H9 (cell line): Measurements from ENCODE around the gene CCDC34. TPM values are rescaled to one million over a fixed set of nuclear protein-coding genes. Genes with fewer than 3 reads are reported as not detected.

ENCODE experiments used
- DNase-seq: peaks from one replicate; pipeline ENCODE4 v3.0.0-alpha.2; 2017
- H2AFZ ChIP-seq: one replicate; pipeline ENCODE4 v1.6.1; 2013; ENCODE audit warnings: mild to moderate bottlenecking, low read length, control low read depth, moderate library complexity
- H2AK5ac ChIP-seq: 2 replicates; pipeline ENCODE4 v1.6.1; 2013; ENCODE audit warnings: low read length, control low read depth, mixed read lengths; ENCODE audit not compliant: insufficient read length
- H2BK120ac ChIP-seq: one replicate; pipeline ENCODE4 v1.6.1; 2013; ENCODE audit warnings: low read depth, mild to moderate bottlenecking, low read length, control low read depth, inconsistent platforms; ENCODE audit not compliant: poor library complexity, severe bottlenecking
- H2BK12ac ChIP-seq: 2 replicates; pipeline ENCODE4 v1.6.1; 2013; ENCODE audit warnings: low read length, control low read depth, mixed read lengths, low read depth; ENCODE audit not compliant: insufficient read length
- H2BK15ac ChIP-seq: 2 replicates; pipeline ENCODE4 v1.6.1; 2013; ENCODE audit warnings: low read depth, low read length, control low read depth
- H2BK20ac ChIP-seq: one replicate; pipeline ENCODE4 v1.6.1; 2013; ENCODE audit warnings: low read depth, mild to moderate bottlenecking, low read length, control low read depth, inconsistent platforms; ENCODE audit not compliant: poor library complexity, severe bottlenecking
- H2BK5ac ChIP-seq: 2 replicates; pipeline ENCODE4 v1.6.1; 2013; ENCODE audit warnings: low read length, control low read depth, mixed read lengths; ENCODE audit not compliant: insufficient read length
- H3K14ac ChIP-seq: 2 replicates; pipeline ENCODE4 v1.6.1; 2013; ENCODE audit warnings: low read length, control low read depth; ENCODE audit not compliant: insufficient read depth
- H3K18ac ChIP-seq: 2 replicates; pipeline ENCODE4 v1.6.1; 2013; ENCODE audit warnings: low read depth, mild to moderate bottlenecking, mixed read lengths, low read length, control low read depth; ENCODE audit not compliant: insufficient read length
- H3K23ac ChIP-seq: 2 replicates; pipeline ENCODE4 v1.6.1; 2013; ENCODE audit warnings: low read length, control low read depth, mixed read lengths, low read depth; ENCODE audit not compliant: insufficient read length
- H3K23me2 ChIP-seq: 2 replicates; pipeline ENCODE4 v1.6.1; 2013; ENCODE audit warnings: low read depth, mild to moderate bottlenecking, mixed read lengths, low read length, control low read depth; ENCODE audit not compliant: insufficient read length, poor library complexity, severe bottlenecking
- H3K27ac ChIP-seq: 2 replicates; pipeline ENCODE4 v1.5.1; 2013; ENCODE audit warnings: low read length, control low read depth, mixed read lengths, low read depth; ENCODE audit not compliant: insufficient read length
- H3K27me3 ChIP-seq: 2 replicates; pipeline ENCODE4 v1.6.1; 2013; ENCODE audit warnings: low read length, control low read depth, inconsistent platforms; ENCODE audit not compliant: insufficient read depth
- H3K4ac ChIP-seq: 2 replicates; pipeline ENCODE4 v1.6.1; 2013; ENCODE audit warnings: low read depth, mild to moderate bottlenecking, control low read depth, inconsistent platforms, low read length, moderate library complexity
- H3K4me1 ChIP-seq: 2 replicates; pipeline ENCODE4 v1.6.1; 2013; ENCODE audit warnings: low read length, control low read depth, inconsistent platforms; ENCODE audit not compliant: insufficient read depth
- H3K4me2 ChIP-seq: 2 replicates; pipeline ENCODE4 v1.6.1; 2013; ENCODE audit warnings: low read length, control low read depth, mixed read lengths; ENCODE audit not compliant: insufficient read length, insufficient read depth
- H3K56ac ChIP-seq: 2 replicates; pipeline ENCODE4 v1.6.1; 2013; ENCODE audit warnings: low read depth, mild to moderate bottlenecking, mixed read lengths, low read length, control low read depth; ENCODE audit not compliant: insufficient read length
- H3K79me1 ChIP-seq: 2 replicates; pipeline ENCODE4 v1.6.1; 2013; ENCODE audit warnings: low read depth, mild to moderate bottlenecking, moderate library complexity, low read length, control low read depth, inconsistent platforms; ENCODE audit not compliant: insufficient read depth, poor library complexity, severe bottlenecking
- H3K79me2 ChIP-seq: 2 replicates; pipeline ENCODE4 v1.6.1; 2013; ENCODE audit warnings: low read length, control low read depth, inconsistent platforms; ENCODE audit not compliant: insufficient read depth
- H3K9ac ChIP-seq: 2 replicates; pipeline ENCODE4 v1.6.1; 2013; ENCODE audit warnings: low read length, control low read depth, mixed read lengths; ENCODE audit not compliant: insufficient read length; ENCODE audit errors: extremely low read depth
- H3K9me3 ChIP-seq: one replicate; pipeline ENCODE4 v1.6.1; 2013; ENCODE audit warnings: low read depth, low read length, inconsistent platforms; ENCODE audit not compliant: control insufficient read depth
- H3T11ph ChIP-seq: one replicate; pipeline ENCODE4 v1.6.1; 2013; ENCODE audit warnings: mild to moderate bottlenecking, low read length, control low read depth, inconsistent platforms
- H4K20me1 ChIP-seq: one replicate; pipeline ENCODE4 v1.6.1; 2013; ENCODE audit not compliant: control insufficient read depth, insufficient read length, insufficient read depth
- H4K5ac ChIP-seq: 2 replicates; pipeline ENCODE4 v1.6.1; 2013; ENCODE audit warnings: low read depth, mild to moderate bottlenecking, mixed read lengths, low read length, control low read depth; ENCODE audit not compliant: insufficient read length
- H4K8ac ChIP-seq: replicated peaks from 2 replicates; pipeline ENCODE4 v1.6.1; 2013; ENCODE audit warnings: low read length, control low read depth, mixed read lengths, low read depth; ENCODE audit not compliant: insufficient read length
- H4K91ac ChIP-seq: 2 replicates; pipeline ENCODE4 v1.6.1; 2013; ENCODE audit warnings: low read depth, mild to moderate bottlenecking, moderate library complexity, mixed read lengths, low read length, control low read depth; ENCODE audit not compliant: insufficient read length
- H3K27ac Mint-ChIP-seq, 3 experiments: 2 replicates in 2 of 3; 3 replicates in 1 of 3; pipeline ENCODE4 v1.8.0; 2020 to 2021; ENCODE audit warnings: mixed read lengths in 3 of 3, mild to moderate bottlenecking in 1 of 3, moderate library complexity in 1 of 3
- H3K27me3 Mint-ChIP-seq: 2 replicates; pipeline ENCODE4 v1.8.0; 2021; ENCODE audit warnings: low read depth, mild to moderate bottlenecking, moderate library complexity, mixed read lengths
- H3K36me3 Mint-ChIP-seq, 3 experiments: 2 replicates in 2 of 3; 3 replicates in 1 of 3; pipeline ENCODE4 v1.8.0; 2020 to 2021; ENCODE audit warnings: low read depth in 3 of 3, mixed read lengths in 3 of 3; ENCODE audit not compliant: insufficient read depth in 1 of 3
- H3K4me1 Mint-ChIP-seq, 2 experiments: 2 replicates each; pipeline ENCODE4 v1.8.0; 2020; ENCODE audit warnings: mixed read lengths in 2 of 2
- H3K4me3 Mint-ChIP-seq, 2 experiments: 2 replicates in 1 of 2; 3 replicates in 1 of 2; pipeline ENCODE4 v1.8.0; 2020 to 2021; ENCODE audit warnings: mild to moderate bottlenecking in 2 of 2, mixed read lengths in 2 of 2, moderate library complexity in 1 of 2
- H3K9me3 Mint-ChIP-seq, 2 experiments: 2 replicates in 1 of 2; 3 replicates in 1 of 2; pipeline ENCODE4 v1.8.0; 2020; ENCODE audit warnings: mild to moderate bottlenecking in 2 of 2, mixed read lengths in 2 of 2, moderate library complexity in 1 of 2
- WGBS: extraction: QIAGEN DNeasy Blood & Tissue Kit; methylation state at CpG from one replicate; pipeline ENCODE4 v1.1.7; 2013; ENCODE audit warnings: missing lambda C conversion rate, low lambda C conversion rate, mixed read lengths; ENCODE audit not compliant: insufficient read length; ENCODE audit errors: extremely low coverage; 5-methylcytosine and 5-hydroxymethylcytosine counted together
- total RNA-seq: library from RNA; stranded (reverse); gene quantifications from 2 replicates; pipeline ENCODE4 v1.2.1, GENCODE V29; 2021
- TF ChIP-seq, protein P1 (sequence below): fragments of 200-600 bp; sonication (generic); conservative IDR thresholded peaks from 3 replicates; pipeline ENCODE4 v1.8.0; 2021; ENCODE audit warnings: antibody characterized with exemption, mild to moderate bottlenecking

Gene CCDC34
- total RNA-seq, 1 experiment from 2014 or later, result 25.2 TPM

- H3K4me1 Mint-ChIP-seq, result peaks cover 58 to 74% of the 10 kb centered on the region in 2 experiments
- no peak overlapping the region for H2AK5ac ChIP-seq
- no peak overlapping the region for H3K14ac ChIP-seq
- no peak for DNase-seq
- no peak overlapping the region for H2BK12ac ChIP-seq
- H2BK20ac ChIP-seq, result no peak overlapping the region
- TF ChIP-seq, protein P1, sequence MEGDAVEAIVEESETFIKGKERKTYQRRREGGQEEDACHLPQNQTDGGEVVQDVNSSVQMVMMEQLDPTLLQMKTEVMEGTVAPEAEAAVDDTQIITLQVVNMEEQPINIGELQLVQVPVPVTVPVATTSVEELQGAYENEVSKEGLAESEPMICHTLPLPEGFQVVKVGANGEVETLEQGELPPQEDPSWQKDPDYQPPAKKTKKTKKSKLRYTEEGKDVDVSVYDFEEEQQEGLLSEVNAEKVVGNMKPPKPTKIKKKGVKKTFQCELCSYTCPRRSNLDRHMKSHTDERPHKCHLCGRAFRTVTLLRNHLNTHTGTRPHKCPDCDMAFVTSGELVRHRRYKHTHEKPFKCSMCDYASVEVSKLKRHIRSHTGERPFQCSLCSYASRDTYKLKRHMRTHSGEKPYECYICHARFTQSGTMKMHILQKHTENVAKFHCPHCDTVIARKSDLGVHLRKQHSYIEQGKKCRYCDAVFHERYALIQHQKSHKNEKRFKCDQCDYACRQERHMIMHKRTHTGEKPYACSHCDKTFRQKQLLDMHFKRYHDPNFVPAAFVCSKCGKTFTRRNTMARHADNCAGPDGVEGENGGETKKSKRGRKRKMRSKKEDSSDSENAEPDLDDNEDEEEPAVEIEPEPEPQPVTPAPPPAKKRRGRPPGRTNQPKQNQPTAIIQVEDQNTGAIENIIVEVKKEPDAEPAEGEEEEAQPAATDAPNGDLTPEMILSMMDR, result no peak
- H3K27me3 ChIP-seq, result no peaks in the 10 kb centered on the region
- 0 out of 7 replicates have a peak overlapping the region, but pooled peaks of 1 of the 3 experiments have one; percentile 84 for H3K27ac Mint-ChIP-seq
- no peak overlapping the region for H2BK120ac ChIP-seq
- no peak overlapping the region for H4K91ac ChIP-seq
- no peak overlapping the region for H4K8ac ChIP-seq
- no peak overlapping the region for H3K18ac ChIP-seq
- no peaks in the 10 kb centered on the region for H3K9me3 ChIP-seq
- no peaks in the 10 kb centered on the region for H3K9me3 Mint-ChIP-seq
- H3K9ac ChIP-seq, result no peak overlapping the region
- no peak overlapping the region for H3T11ph ChIP-seq
- H3K79me2 ChIP-seq, result no peaks in the 10 kb centered on the region; the same call in 1 of the 2 replicates
- H4K5ac ChIP-seq, result no peak overlapping the region
- H3K4me3 Mint-ChIP-seq, result no peak overlapping the region
- H3K56ac ChIP-seq, result no peak overlapping the region
- H3K36me3 Mint-ChIP-seq, result peaks cover 0 to 23% (median 7%) of the 10 kb centered on the region in 3 experiments; a peak in 4 of 7 replicates
- no peak overlapping the region for H3K4ac ChIP-seq
- H3K23me2 ChIP-seq, result no peaks in the 10 kb centered on the region
- H3K4me2 ChIP-seq, result no peak overlapping the region
- no peak overlapping the region for H2BK5ac ChIP-seq
- no CpG with 5 or more reads among the region's 3 CpGs for WGBS
- no peaks in the 10 kb centered on the region for H4K20me1 ChIP-seq
- no peak overlapping the region for H2AFZ ChIP-seq
- H3K79me1 ChIP-seq, result no peaks in the 10 kb centered on the region
- no peak overlapping the region for H3K27ac ChIP-seq
- H3K4me1 ChIP-seq, result peaks cover 17% of the 10 kb centered on the region
- no peaks in the 10 kb centered on the region for H3K27me3 Mint-ChIP-seq
- H3K23ac ChIP-seq, result no peak overlapping the region
- H2BK15ac ChIP-seq, result no peak overlapping the region
These were observed 33.3 kb upstream of the CCDC34 start for GRCh38 chr11:27396259-27396839.
